Kidney (tissue), 14 donors: ENCODE measurements around the gene DNAJB6. TPM values are rescaled to one million over a fixed set of nuclear protein-coding genes. Genes with fewer than 3 reads are reported as not detected.
A peak's percentile ranks its signal among the peaks of the same experiment; 100 is the strongest.

Experiments
- DNase-seq, 5 donors: peaks; one replicate each; pipeline ENCODE4 v3.0.0-alpha.2; 2013 to 2020
- FAIRE-seq: peaks from 2 replicates; lab custom pipeline; 2012; peaks lifted over from hg19 to GRCh38; lab: Jason Lieb, UNC
- H3K27ac ChIP-seq, 2 donors: one replicate each; pipeline ENCODE4 v1.7.0; 2013; ENCODE audit warnings: low read depth in 2 of 2, low read length in 2 of 2, inconsistent platforms in 1 of 2
- H3K27me3 ChIP-seq: one replicate; pipeline ENCODE4 v1.7.1; 2013; ENCODE audit warnings: low read length, inconsistent platforms; ENCODE audit not compliant: control insufficient read depth, insufficient read depth
- H3K36me3 ChIP-seq, 3 donors: one replicate each; pipeline versions ENCODE4 v1.7.0 to v1.7.1; 2013; ENCODE audit warnings: low read length in 3 of 3, control low read depth in 1 of 3, inconsistent platforms in 1 of 3; ENCODE audit not compliant: insufficient read depth in 3 of 3, control insufficient read depth in 2 of 3
- H3K4me1 ChIP-seq, 3 donors: one replicate each; pipeline versions ENCODE4 v1.7.0 to v1.7.1; 2013; ENCODE audit warnings: low read length in 3 of 3, inconsistent platforms in 1 of 3, low read depth in 1 of 3; ENCODE audit not compliant: control insufficient read depth in 2 of 3, insufficient read depth in 2 of 3
- H3K4me3 ChIP-seq, 3 donors: one replicate each; pipeline versions ENCODE4 v1.7.0 to v1.8.1; 2013; ENCODE audit warnings: low read length in 3 of 3, control low read depth in 1 of 3, inconsistent platforms in 1 of 3
- H3K9ac ChIP-seq, 3 donors: one replicate each; pipeline versions ENCODE4 v1.7.0 to v1.7.1; 2013; ENCODE audit warnings: low read length in 3 of 3, control low read depth in 1 of 3, inconsistent platforms in 1 of 3
- H3K9me3 ChIP-seq, 3 donors: one replicate each; pipeline versions ENCODE4 v1.7.0 to v1.7.1; 2013; ENCODE audit warnings: low read length in 3 of 3, control low read depth in 1 of 3, inconsistent platforms in 1 of 3; ENCODE audit not compliant: control insufficient read depth in 2 of 3, insufficient read depth in 1 of 3
- CTCF ChIP-seq: IDR thresholded peaks from 3 replicates; pipeline ENCODE4 v1.5.1; 2012; ENCODE audit warnings: mild to moderate bottlenecking, moderate library complexity, borderline replicate concordance; ENCODE audit not compliant: insufficient read depth; ENCODE audit errors: extremely low read depth
- intact Hi-C: fragments of 100-400 bp; cut with DNase I; formaldehyde crosslinking; loops from one replicate; pipeline ENCODE4 v1.11.1; 2022
- polyA plus RNA-seq: library from polyadenylated mRNA; stranded (reverse); fragments of 350-450 nt; fragmentation: Illumina TruSeq; extraction: RNeasy Lipid Tissue Mini Kit (QIAGEN cat#74804); gene quantifications from one replicate; pipeline ENCODE4 v1.2.3, GENCODE V29; 2014; ENCODE audit warnings: low read depth, low replicate concordance; ENCODE audit not compliant: insufficient read depth
- total RNA-seq: library from RNA; stranded (reverse); fragmentation: NEBNext Ultra II Directional; extraction: Animal tissue kit (Norgen Biotek cat#: 25700); gene quantifications from one replicate; pipeline ENCODE4 v1.2.1, GENCODE V29; 2021
- donor health status: control.
- donor health status: control.
- donor health status: control.
- donor health status: control.
- donor health status: control.
- donor health status: DM: yes; HTN: yes; CAD: no.
- donor health status: Normal renal cell carcinoma (clear cell type).

Gene DNAJB6
- total and polyA plus RNA-seq, 2 donors from 2014 or later, result 74.5 to 86.8 TPM

- H3K27me3 ChIP-seq, result no peaks in the 10 kb centered on the region
- no peak overlapping the region for H3K27ac ChIP-seq
- H3K4me1 ChIP-seq, result peaks cover 3 to 8% (median 4%) of the 10 kb centered on the region in 3 donors
- no peak overlapping the region for H3K4me3 ChIP-seq
- FAIRE-seq, result no peak
- peak in 1 of 5 donors; percentile 68 for DNase-seq
- intact Hi-C loops, result no loop called here
- no peak overlapping the region for H3K9ac ChIP-seq
- H3K36me3 ChIP-seq, result peaks cover 0 to 6% (median 0%) of the 10 kb centered on the region in 3 donors
- no peaks in the 10 kb centered on the region for H3K9me3 ChIP-seq
- no peak for TF ChIP-seq CTCF
These were observed 59.7 kb downstream of the DNAJB6 start for GRCh38 chr7:157396316-157397035.

GRCh38 chr7:157397036-157397720 lies 60.4 kb downstream of the DNAJB6 start:
- Histone ChIP-seq H3K9me3 (no peaks in the 10 kb centered on the region), H3K9ac (no peak overlapping the region), H3K4me1 (peaks cover 3 to 8% (median 4%) of the 10 kb centered on the region in 3 donors), H3K27ac (peak overlapping the region in 1 of 2 donors; percentile 20), H3K27me3 (no peaks in the 10 kb centered on the region), H3K4me3 (no peak overlapping the region), H3K36me3 (peaks cover 0 to 4% (median 2%) of the 10 kb centered on the region in 3 donors)
- TF ChIP-seq CTCF, result no peak
- intact Hi-C loops, result no loop called here
- DNase-seq, result peak in 1 of 5 donors; percentile 62
- no peak for FAIRE-seq

- peak; percentile 20 for TF ChIP-seq CTCF
- Histone ChIP-seq H3K9ac (no peak overlapping the region), H3K4me3 (no peak overlapping the region), H3K36me3 (peaks cover 0 to 2% (median 2%) of the 10 kb centered on the region in 3 donors), H3K27ac (peak overlapping the region in 1 of 2 donors; percentile 20), H3K9me3 (no peaks in the 10 kb centered on the region), H3K27me3 (no peaks in the 10 kb centered on the region), H3K4me1 (peaks cover 3 to 8% (median 4%) of the 10 kb centered on the region in 3 donors)
- intact Hi-C loops, result no loop called here
- FAIRE-seq (no peak), DNase-seq (peak; percentile 74 to 80 (median 77))
These were observed 61.2 kb downstream of the DNAJB6 start for GRCh38 chr7:157397731-157398691.
